Kidney epithelial cell (primary cell): ENCODE measurements around the gene VAC14. TPM values are rescaled to one million over a fixed set of nuclear protein-coding genes. Genes with fewer than 3 reads are reported as not detected.
A peak's percentile ranks its signal among the peaks of the same experiment; 100 is the strongest.

Experiments
- DNase-seq: peaks from one replicate; pipeline ENCODE4 v3.0.0-alpha.2; 2010; ENCODE audit warnings: low read depth
- H3K27me3 ChIP-seq: 2 replicates; pipeline ENCODE4 v1.6.0; 2011; ENCODE audit warnings: low read length; ENCODE audit not compliant: control insufficient read depth, insufficient read depth
- H3K36me3 ChIP-seq: 2 replicates; pipeline ENCODE4 v1.5.1; 2011; ENCODE audit warnings: low read length; ENCODE audit not compliant: control insufficient read depth, insufficient read depth
- H3K4me3 ChIP-seq: 2 replicates; pipeline ENCODE4 v1.5.1; 2011; ENCODE audit warnings: low read depth, mild to moderate bottlenecking, control low read depth, low read length
- CTCF ChIP-seq: IDR thresholded peaks from 2 replicates; pipeline ENCODE4 v1.5.1; 2011; ENCODE audit warnings: mild to moderate bottlenecking, moderate library complexity, low read length, control low read depth, inconsistent platforms; ENCODE audit not compliant: insufficient read depth, poor library complexity, severe bottlenecking
- total RNA-seq: library from RNA; depleted of rRNA; stranded (reverse); fragments of >200 nt; gene quantifications from 2 replicates; pipeline ENCODE4 v1.2.3, GENCODE V29; 2015

VAC14 gene
- total RNA-seq, 1 donor from 2014 or later: 61.3 TPM

- Histone ChIP-seq H3K4me3 (no peak overlapping the region), H3K27me3 (no peaks in the 10 kb centered on the region), H3K36me3 (no peaks in the 10 kb centered on the region)
- no peak for DNase-seq
- TF ChIP-seq CTCF: no peak
These were observed 79.6 kb downstream of the VAC14 start for GRCh38 chr16:70721202-70721963.

GRCh38 chr16:70720425-70721201, 80.3 kb downstream of the VAC14 start:
- H3K4me3 ChIP-seq: no peak overlapping the region
- no peaks in the 10 kb centered on the region for H3K27me3 ChIP-seq
- no peak for TF ChIP-seq CTCF
- DNase-seq: no peak
- H3K36me3 ChIP-seq: no peaks in the 10 kb centered on the region

GRCh38 chr16:70717065-70717464, 83.9 kb downstream of the VAC14 start:
- no peak for DNase-seq
- Histone ChIP-seq H3K36me3 (no peaks in the 10 kb centered on the region), H3K27me3 (no peaks in the 10 kb centered on the region), H3K4me3 (no peak overlapping the region)
- TF ChIP-seq CTCF: no peak

- H3K4me3 ChIP-seq: no peak overlapping the region
- no peaks in the 10 kb centered on the region for H3K36me3 ChIP-seq
- H3K27me3 ChIP-seq: no peaks in the 10 kb centered on the region
- no peak for TF ChIP-seq CTCF
- no peak for DNase-seq
These were observed 85.0 kb downstream of the VAC14 start for GRCh38 chr16:70715860-70716357.

- peak; percentile 36 for TF ChIP-seq CTCF
- peak; percentile 99 for DNase-seq
- Histone ChIP-seq H3K36me3 (no peaks in the 10 kb centered on the region), H3K27me3 (no peaks in the 10 kb centered on the region), H3K4me3 (no peak overlapping the region)
These were observed 85.7 kb downstream of the VAC14 start for GRCh38 chr16:70715055-70715858.
